ENCODE measurements around the gene MREG.

Gene MREG

DNA sequence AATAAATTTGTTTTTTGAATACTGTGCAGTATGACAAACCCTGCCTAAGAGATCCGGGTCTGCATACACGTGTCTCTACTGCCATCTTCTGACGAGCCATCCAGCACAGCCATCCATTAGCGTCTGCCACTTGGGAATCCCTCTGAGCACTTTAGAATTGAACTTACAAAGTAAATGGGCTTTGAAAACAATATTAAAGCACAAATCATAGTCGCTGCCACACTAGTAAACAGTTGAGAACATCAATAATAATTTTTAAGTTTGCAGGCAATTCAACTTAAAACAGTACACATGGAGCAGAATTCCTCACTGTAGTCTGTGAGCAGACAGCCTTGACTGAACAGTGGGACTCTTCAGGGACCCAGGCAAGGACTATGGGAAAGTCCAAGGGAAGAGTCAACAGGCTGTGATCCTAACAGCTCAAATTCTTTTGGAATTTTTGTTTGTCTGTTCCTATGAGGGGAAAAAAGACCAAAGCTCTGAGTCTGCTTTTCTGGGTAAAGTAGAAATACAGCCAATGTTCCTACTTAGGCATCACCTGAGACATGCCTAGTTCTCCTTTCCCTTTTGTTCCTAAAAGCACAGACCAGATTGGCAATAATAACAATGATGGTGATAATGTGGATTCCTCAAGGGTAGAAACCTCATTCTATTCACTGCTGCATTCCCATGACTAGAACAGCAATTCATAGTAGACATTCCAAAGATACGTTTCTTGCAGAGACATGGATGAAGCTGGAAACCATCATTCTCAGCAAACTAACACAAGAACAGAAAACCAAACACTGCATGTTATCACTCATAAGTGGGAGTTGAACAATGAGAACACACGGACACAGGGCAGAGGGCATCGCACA lies 92.9 kb downstream of the MREG start:
- DNase-seq: peak; percentile 88
- no peak overlapping the region for H3K4me3 ChIP-seq (ENCODE audit: low read depth, low read length)
- in situ Hi-C loops (cut with HindIII; ENCODE audit: low pct_ligation_motif_present, low sequenced_read_pairs): loop anchor here (25.0 kb wide), 2 partner anchors 133 to 483 kb away; partner anchors contain the start of gene FN1
- H3K36me3 ChIP-seq (replicated peaks): no peaks in the 10 kb centered on the region
- TF ChIP-seq, protein P1, sequence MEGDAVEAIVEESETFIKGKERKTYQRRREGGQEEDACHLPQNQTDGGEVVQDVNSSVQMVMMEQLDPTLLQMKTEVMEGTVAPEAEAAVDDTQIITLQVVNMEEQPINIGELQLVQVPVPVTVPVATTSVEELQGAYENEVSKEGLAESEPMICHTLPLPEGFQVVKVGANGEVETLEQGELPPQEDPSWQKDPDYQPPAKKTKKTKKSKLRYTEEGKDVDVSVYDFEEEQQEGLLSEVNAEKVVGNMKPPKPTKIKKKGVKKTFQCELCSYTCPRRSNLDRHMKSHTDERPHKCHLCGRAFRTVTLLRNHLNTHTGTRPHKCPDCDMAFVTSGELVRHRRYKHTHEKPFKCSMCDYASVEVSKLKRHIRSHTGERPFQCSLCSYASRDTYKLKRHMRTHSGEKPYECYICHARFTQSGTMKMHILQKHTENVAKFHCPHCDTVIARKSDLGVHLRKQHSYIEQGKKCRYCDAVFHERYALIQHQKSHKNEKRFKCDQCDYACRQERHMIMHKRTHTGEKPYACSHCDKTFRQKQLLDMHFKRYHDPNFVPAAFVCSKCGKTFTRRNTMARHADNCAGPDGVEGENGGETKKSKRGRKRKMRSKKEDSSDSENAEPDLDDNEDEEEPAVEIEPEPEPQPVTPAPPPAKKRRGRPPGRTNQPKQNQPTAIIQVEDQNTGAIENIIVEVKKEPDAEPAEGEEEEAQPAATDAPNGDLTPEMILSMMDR (IDR thresholded peaks at IDR 0.05; ENCODE audit: low read depth, low read length, missing control alignments): peak; percentile 91
- H3K27ac ChIP-seq: peak overlapping the region; percentile 80
- no peaks in the 10 kb centered on the region for H3K27me3 ChIP-seq (replicated peaks)

DNA sequence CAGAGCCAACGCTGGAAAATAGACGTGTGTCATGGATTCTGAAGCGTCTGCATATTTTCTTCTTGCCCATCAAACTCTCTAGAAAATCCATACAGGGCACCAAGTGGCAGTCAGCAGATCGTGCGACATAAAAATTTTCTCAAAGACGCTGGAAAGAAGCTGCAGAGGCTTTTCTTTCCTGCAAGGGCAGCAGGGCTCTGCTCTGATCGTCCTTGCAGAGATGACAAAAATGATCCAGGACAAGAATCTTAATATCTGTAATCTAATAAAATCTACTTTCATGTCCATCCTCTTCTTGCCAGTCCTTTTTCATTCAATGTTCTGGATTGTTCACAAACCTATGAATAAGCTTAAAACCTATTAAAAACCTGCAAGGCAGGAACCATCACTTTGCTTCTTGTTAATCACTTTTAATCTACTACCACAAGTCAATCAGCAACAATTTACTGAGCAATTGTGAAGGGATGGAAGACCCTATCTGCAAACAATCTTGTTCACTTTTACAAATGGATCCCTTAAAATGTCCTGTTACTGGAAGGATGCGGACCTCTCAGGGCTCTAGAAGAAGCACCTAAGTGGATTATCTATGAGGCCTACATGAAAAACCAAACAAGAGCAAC lies 93.6 kb downstream of the MREG start:
- peak overlapping the region; percentile 80 for H3K27ac ChIP-seq
- in situ Hi-C loops (cut with HindIII; ENCODE audit: low pct_ligation_motif_present, low sequenced_read_pairs): loop anchor here (25.0 kb wide), 2 partner anchors 132 to 482 kb away; partner anchors contain the start of gene FN1
- H3K4me3 ChIP-seq (ENCODE audit: low read depth, low read length): no peak overlapping the region
- no peaks in the 10 kb centered on the region for H3K36me3 ChIP-seq (replicated peaks)
- TF ChIP-seq, protein P1 (IDR thresholded peaks at IDR 0.05; ENCODE audit: low read depth, low read length, missing control alignments): no peak
- DNase-seq: no peak
- no peaks in the 10 kb centered on the region for H3K27me3 ChIP-seq (replicated peaks)

DNA sequence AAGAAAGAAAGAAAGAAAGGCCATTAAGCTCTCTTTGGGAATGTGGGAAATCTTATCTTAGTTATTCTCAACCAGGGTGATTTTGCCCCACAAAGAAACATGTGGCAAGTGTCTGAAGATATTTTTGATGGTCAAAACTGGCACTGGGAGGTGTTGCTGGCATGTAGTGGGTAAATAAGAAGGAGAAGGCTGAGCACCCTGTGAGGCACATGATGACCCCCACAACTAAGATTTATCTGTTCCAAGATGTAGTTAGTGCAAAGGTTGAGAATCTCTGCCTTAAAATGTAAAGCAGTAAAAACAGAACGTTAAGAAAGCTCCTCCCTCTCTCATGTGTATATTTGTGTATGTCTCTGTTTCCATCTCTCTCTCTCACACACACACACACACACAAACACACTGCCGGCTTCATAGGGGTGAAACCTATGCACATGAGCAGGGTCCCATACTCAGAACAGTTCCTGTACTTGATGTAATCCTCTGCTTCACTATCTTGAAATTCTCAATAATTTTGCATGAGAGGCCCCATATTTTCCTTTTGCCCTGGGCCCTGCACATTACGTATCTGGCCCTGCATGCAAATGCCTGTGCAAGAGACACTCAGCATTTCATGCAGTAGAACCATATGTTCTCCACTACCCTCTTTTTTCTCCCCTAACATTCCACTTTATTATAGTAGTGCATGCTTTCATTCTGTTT lies 94.3 kb downstream of the MREG start:
- Histone ChIP-seq H3K27me3 (replicated peaks) (no peaks in the 10 kb centered on the region), H3K36me3 (replicated peaks) (no peaks in the 10 kb centered on the region), H3K4me3 (ENCODE audit: low read depth, low read length) (no peak overlapping the region), H3K27ac (peak overlapping the region; percentile 80)
- in situ Hi-C loops (cut with HindIII; ENCODE audit: low pct_ligation_motif_present, low sequenced_read_pairs): loop anchor here (25.0 kb wide), 2 partner anchors 132 to 482 kb away; partner anchors contain the start of gene FN1
- TF ChIP-seq, protein P1 (IDR thresholded peaks at IDR 0.05; ENCODE audit: low read depth, low read length, missing control alignments): no peak
- no peak for DNase-seq

DNA sequence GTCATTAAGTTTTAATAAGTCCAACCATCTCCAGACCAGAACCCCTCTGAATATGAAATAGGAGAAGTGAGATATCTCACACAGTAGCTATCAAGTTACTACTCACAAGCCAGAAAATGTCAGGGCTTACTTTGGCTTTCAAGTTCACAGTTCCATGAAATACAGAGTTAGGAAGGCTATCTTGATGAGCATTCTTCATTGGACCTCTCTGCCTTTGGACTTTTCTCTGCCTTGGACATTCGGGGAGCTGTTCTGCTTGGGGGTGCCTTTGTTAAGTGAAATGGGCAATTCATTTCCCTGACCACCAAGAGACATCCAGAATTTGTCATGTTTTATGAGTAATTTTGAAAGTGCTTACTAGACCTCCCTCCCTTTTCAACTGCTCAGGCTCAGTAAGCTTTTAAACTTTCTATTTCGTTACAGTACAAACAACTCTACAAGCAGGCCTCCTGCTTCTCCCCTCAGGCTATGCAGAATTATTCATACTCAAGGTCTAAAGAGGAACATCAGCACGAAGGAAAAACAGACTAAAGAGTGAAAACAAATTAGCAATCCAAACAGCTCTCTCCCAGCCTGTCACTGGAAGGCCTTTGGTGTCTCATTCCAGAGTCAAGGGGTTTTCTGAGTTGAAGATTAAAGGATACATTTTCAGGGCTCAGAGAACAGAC lies 95.3 kb downstream of the MREG start:
- H3K27ac ChIP-seq: peak overlapping the region; percentile 80
- in situ Hi-C loops (cut with HindIII; ENCODE audit: low pct_ligation_motif_present, low sequenced_read_pairs): loop anchor here (25.0 kb wide), 2 partner anchors 131 to 481 kb away; partner anchors contain the start of gene FN1
- no peak for DNase-seq

GRCh38 chr2:215915441-215915840 lies 97.9 kb downstream of the MREG start:
- Histone ChIP-seq H3K4me3 (ENCODE audit: low read depth, low read length) (no peak overlapping the region), H3K27ac (no peak overlapping the region), H3K27me3 (replicated peaks) (no peaks in the 10 kb centered on the region), H3K36me3 (replicated peaks) (no peaks in the 10 kb centered on the region)
- TF ChIP-seq, protein P1 (IDR thresholded peaks at IDR 0.05; ENCODE audit: low read depth, low read length, missing control alignments): no peak
- in situ Hi-C loops (cut with HindIII; ENCODE audit: low pct_ligation_motif_present, low sequenced_read_pairs): loop anchor here (25.0 kb wide), 2 partner anchors 128 to 478 kb away; partner anchors contain the start of gene FN1
- DNase-seq: no peak

More for the DNA sequence above, 95.3 kb downstream of the MREG start:
- H3K4me3 ChIP-seq (ENCODE audit: low read depth, low read length): no peak overlapping the region
- TF ChIP-seq, protein P1 (IDR thresholded peaks at IDR 0.05; ENCODE audit: low read depth, low read length, missing control alignments): no peak
- no peaks in the 10 kb centered on the region for H3K36me3 ChIP-seq (replicated peaks)
- no peaks in the 10 kb centered on the region for H3K27me3 ChIP-seq (replicated peaks)
